NCI-H2196 (cell line): ENCODE results near the gene CPEB2.

Experiments
- DNase-seq: peaks from one replicate; lab custom pipeline; 2025; ENCODE audit not compliant: unreplicated experiment; lab: John Stamatoyannopoulos, UW

CPEB2 gene

GRCh38 chr4:15116509-15117079, 114.3 kb downstream of the CPEB2 start:
- no peak for DNase-seq

GRCh38 chr4:15117270-15117946, 115.1 kb downstream of the CPEB2 start:
- no peak for DNase-seq

GRCh38 chr4:15118292-15118691, 116.0 kb downstream of the CPEB2 start:
- no peak for DNase-seq
